IMR-90 (cell line): ENCODE measurements around the gene SNRNP70. TPM values are rescaled to one million over a fixed set of nuclear protein-coding genes. Genes with fewer than 3 reads are reported as not detected.

Source experiments
- ATAC-seq: fragments of 200-7000 bp; cut with Tn5 transposase; 2 replicates; pipeline ENCODE4 v1.9.1; 2020; ENCODE audit warnings: low read depth, mild to moderate bottlenecking, moderate library complexity
- BruUV-seq: library from RNA; stranded (reverse); fragments of 400-500 nt; replicated peaks from 2 replicates; lab custom pipeline; 2021; lab: Mats Ljungman, UMichigan
- CTCF ChIA-PET: fragments of 300-600 bp; formaldehyde crosslinking; extraction: SDS; loops from one replicate; lab custom pipeline; 2021; ENCODE audit warnings: antibody characterized with exemption; lab: Yijun Ruan, JAX
- POLR2A ChIA-PET: fragments of 300-600 bp; sonication (Branson Sonifier 250); formaldehyde crosslinking; loops from one replicate; lab custom pipeline; 2022; ENCODE audit warnings: antibody characterized with exemption; ENCODE audit not compliant: unreplicated experiment; lab: Charles Lee
- DNase-seq: peaks from one replicate; pipeline ENCODE4 v3.0.0; 2013
- H2AFZ ChIP-seq: replicated peaks from 2 replicates; pipeline ENCODE3; 2013; ENCODE audit warnings: low read length, mild to moderate bottlenecking; ENCODE audit not compliant: poor library complexity
- H2AK5ac ChIP-seq: 2 replicates; pipeline ENCODE4 v1.6.1; 2013; ENCODE audit warnings: low read depth, low read length, inconsistent platforms
- H2AK9ac ChIP-seq: replicated peaks from 2 replicates; pipeline ENCODE3; 2013; ENCODE audit warnings: mild to moderate bottlenecking, low read depth, low read length, moderate library complexity; ENCODE audit not compliant: poor library complexity
- H2BK120ac ChIP-seq: 2 replicates; pipeline ENCODE4 v1.6.1; 2013; ENCODE audit warnings: low read depth, low read length, inconsistent platforms
- H2BK15ac ChIP-seq: 3 replicates; pipeline ENCODE4 v1.6.1; 2013; ENCODE audit warnings: low read depth, low read length, inconsistent platforms
- H2BK20ac ChIP-seq: 2 replicates; pipeline ENCODE4 v1.6.1; 2013; ENCODE audit warnings: low read depth, mild to moderate bottlenecking, inconsistent platforms, low read length, moderate library complexity
- H2BK5ac ChIP-seq: 2 replicates; pipeline ENCODE4 v1.6.1; 2013; ENCODE audit warnings: mild to moderate bottlenecking, low read depth, low read length, inconsistent platforms; ENCODE audit not compliant: poor library complexity, severe bottlenecking
- H3K14ac ChIP-seq: replicated peaks from 2 replicates; pipeline ENCODE4 v1.6.1; 2013; ENCODE audit warnings: low read depth, low read length, inconsistent platforms
- H3K18ac ChIP-seq: 2 replicates; pipeline ENCODE4 v1.6.1; 2013; ENCODE audit warnings: low read depth, low read length, control low read depth
- H3K23ac ChIP-seq: 2 replicates; pipeline ENCODE4 v1.6.1; 2013; ENCODE audit warnings: low read depth, low read length, inconsistent platforms
- H3K27ac ChIP-seq: 2 replicates; pipeline ENCODE4 v1.5.1; 2013; ENCODE audit warnings: mild to moderate bottlenecking, control low read depth, low read length; ENCODE audit not compliant: insufficient read depth
- H3K27me3 ChIP-seq: 2 replicates; pipeline ENCODE4 v1.6.1; 2013; ENCODE audit warnings: low read length; ENCODE audit not compliant: control insufficient read depth, insufficient read depth
- H3K36me3 ChIP-seq: 2 replicates; pipeline ENCODE4 v1.6.1; 2013; ENCODE audit warnings: low read length, mixed read lengths; ENCODE audit not compliant: control insufficient read depth, insufficient read depth
- H3K4ac ChIP-seq: 2 replicates; pipeline ENCODE4 v1.6.1; 2013; ENCODE audit warnings: low read depth, low read length, inconsistent platforms
- H3K4me1 ChIP-seq: 2 replicates; pipeline ENCODE4 v1.6.1; 2013; ENCODE audit warnings: low read length, mixed read lengths; ENCODE audit not compliant: control insufficient read depth, insufficient read depth
- H3K4me2 ChIP-seq: 2 replicates; pipeline ENCODE4 v1.6.1; 2013; ENCODE audit warnings: low read depth, mild to moderate bottlenecking, control low read depth, low read length, moderate library complexity
- H3K4me3 ChIP-seq: 2 replicates; pipeline ENCODE4 v1.5.1; 2013; ENCODE audit warnings: low read depth, mild to moderate bottlenecking, control low read depth, low read length, moderate library complexity; ENCODE audit not compliant: insufficient read depth
- H3K56ac ChIP-seq: 2 replicates; pipeline ENCODE4 v1.6.1; 2013; ENCODE audit warnings: low read length, inconsistent platforms; ENCODE audit not compliant: insufficient read depth; ENCODE audit errors: extremely low read depth
- H3K79me1 ChIP-seq, 2 experiments: 2 replicates each; pipeline ENCODE4 v1.6.1; 2013; ENCODE audit warnings: low read length in 2 of 2, inconsistent platforms in 1 of 2, low read depth in 1 of 2
- H3K9ac ChIP-seq: 2 replicates; pipeline ENCODE4 v1.6.1; 2013; ENCODE audit warnings: low read depth, low read length, control low read depth
- H3K9me1 ChIP-seq: 2 replicates; pipeline ENCODE4 v1.6.1; 2013; ENCODE audit warnings: low read length, inconsistent platforms; ENCODE audit not compliant: insufficient read depth
- H3K9me3 ChIP-seq: 2 replicates; pipeline ENCODE4 v1.6.1; 2013; ENCODE audit warnings: low read length; ENCODE audit not compliant: control insufficient read depth, insufficient read depth
- H4K20me1 ChIP-seq: 2 replicates; pipeline ENCODE4 v1.6.1; 2013; ENCODE audit warnings: low read length, inconsistent platforms; ENCODE audit not compliant: insufficient read depth
- H4K5ac ChIP-seq: 2 replicates; pipeline ENCODE4 v1.6.1; 2013; ENCODE audit warnings: mild to moderate bottlenecking, low read depth, low read length, control low read depth
- H4K8ac ChIP-seq, 2 experiments: 2 replicates each; pipeline ENCODE4 v1.6.1; 2013; ENCODE audit warnings: low read depth in 2 of 2, low read length in 2 of 2, control low read depth in 1 of 2, inconsistent platforms in 1 of 2
- H4K91ac ChIP-seq: 2 replicates; pipeline ENCODE4 v1.6.1; 2013; ENCODE audit warnings: low read depth, low read length, inconsistent platforms; ENCODE audit not compliant: insufficient read depth
- MAFK ChIP-seq: IDR thresholded peaks from 2 replicates; pipeline ENCODE4 v1.6.1; 2012; ENCODE audit warnings: low read depth, low read length, improper control_type of control experiment
- SMC3 ChIP-seq: fragments of 150-350 bp; IDR thresholded peaks from 2 replicates; pipeline ENCODE4 v1.6.1; 2016; ENCODE audit warnings: low read depth, mild to moderate bottlenecking, antibody characterized with exemption, low read length, moderate library complexity
- WGBS, 2 experiments: methylation state at CpG; one replicate each; pipeline versions ENCODE4 v1.1.5 to v1.1.7; 2013; ENCODE audit warnings: missing lambda C conversion rate in 2 of 2; ENCODE audit not compliant: insufficient read length in 1 of 2; ENCODE audit errors: extremely low coverage in 2 of 2; 5-methylcytosine and 5-hydroxymethylcytosine counted together
- dilution Hi-C: fragments of 300-500 bp; cut with HindIII; formaldehyde crosslinking; loops from one replicate; pipeline ENCODE4 v1.14.3; 2018; ENCODE audit warnings: low sequenced_read_pairs; ENCODE audit not compliant: unreplicated experiment
- in situ Hi-C: fragments of 300-500 bp; cut with MboI; formaldehyde crosslinking; loops from 3 replicates; pipeline ENCODE4 v1.14.3; 2019; ENCODE audit warnings: low sequenced_read_pairs, inconsistent platforms, mixed read lengths
- intact Hi-C: fragments of 100-400 bp; cut with micrococcal nuclease; formaldehyde crosslinking; loops from 2 replicates; pipeline ENCODE4 v1.10.0; 2022
- polyA plus RNA-seq, 3 experiments: library from polyadenylated mRNA; depleted of rRNA; stranded (reverse); fragments of >200 nt; gene quantifications; 2 replicates each; pipeline ENCODE4 v1.2.3, GENCODE V29; 2012; ENCODE audit warnings: low replicate concordance in 1 of 3
- total RNA-seq: library from RNA; depleted of rRNA; stranded (reverse); fragments of >200 nt; gene quantifications from 2 replicates; pipeline ENCODE4 v1.2.3, GENCODE V29; 2012

The SNRNP70 gene
- total and polyA plus RNA-seq, 2 of the 4 experiments (the other 2 are of a cell fraction): 72.8 to 200 TPM

- Histone ChIP-seq H2BK120ac (no peak overlapping the region), H3K36me3 (no peaks in the 10 kb centered on the region), H3K27me3 (peaks cover 4% of the 10 kb centered on the region; the same call in 1 of the 2 replicates), H4K5ac (no peak overlapping the region), H2AK5ac (0 out of 2 replicates have a peak overlapping the region, but pooled peaks have one; percentile 24), H3K9me1 (no peaks in the 10 kb centered on the region), H3K4me2 (peak overlapping the region; percentile 91), H4K8ac (peak overlapping the region in 1 of 2 experiments; percentile 70; a peak in 1 of 4 replicates), H2BK15ac (no peak overlapping the region), H3K9me3 (no peaks in the 10 kb centered on the region), H4K20me1 (no peaks in the 10 kb centered on the region), H3K23ac (no peak overlapping the region; the same call in 1 of the 2 replicates), H3K27ac (no peak overlapping the region; the same call in 1 of the 2 replicates), H2AFZ (peak overlapping the region; percentile 98), H3K4ac (peak overlapping the region; percentile 69), H2BK20ac (no peak overlapping the region), H3K79me1 (0 out of 4 replicates have a peak, but pooled peaks cover 0 to 7% of the 10 kb centered on the region in 2 experiments), H3K9ac (peak overlapping the region; percentile 53), H3K14ac (no peak overlapping the region), H2AK9ac (peak overlapping the region; percentile 79), H3K18ac (no peak overlapping the region), H3K56ac (no peak overlapping the region), H4K91ac (no peak overlapping the region), H2BK5ac (no peak overlapping the region), H3K4me1 (peaks cover 8% of the 10 kb centered on the region), H3K4me3 (peak overlapping the region; percentile 53)
- intact Hi-C loops (no loop called here), dilution Hi-C loops (no loop called here), in situ Hi-C loops (no loop called here)
- POLR2A ChIA-PET: no interaction called here
- DNase-seq: no peak
- BruUV-seq: no TSS peak
- WGBS, 2 experiments: no CpG with 5 or more reads among the region's 16 CpGs
- TF ChIP-seq MAFK: no peak
- TF ChIP-seq SMC3: no peak
- ATAC-seq: no peak
- CTCF ChIA-PET: no interaction called here
These were observed 65.6 kb downstream of the SNRNP70 start for GRCh38 chr19:49150944-49151243.
